GM19463 (cell line): ENCODE data around the gene TMEM151A.
"Not testable (repeated sequence)": the region's sequence is repeated elsewhere in the genome, so short reads cannot be mapped to it uniquely, and the experiment has no call there.

ENCODE experiments used
- ATAC-seq: cut with Tn5 transposase; IDR thresholded peaks from one replicate; pipeline ENCODE4 v1.9.1; 2021; ENCODE audit warnings: mild to moderate bottlenecking, moderate library complexity; ENCODE audit not compliant: unreplicated experiment

Gene TMEM151A

DNA sequence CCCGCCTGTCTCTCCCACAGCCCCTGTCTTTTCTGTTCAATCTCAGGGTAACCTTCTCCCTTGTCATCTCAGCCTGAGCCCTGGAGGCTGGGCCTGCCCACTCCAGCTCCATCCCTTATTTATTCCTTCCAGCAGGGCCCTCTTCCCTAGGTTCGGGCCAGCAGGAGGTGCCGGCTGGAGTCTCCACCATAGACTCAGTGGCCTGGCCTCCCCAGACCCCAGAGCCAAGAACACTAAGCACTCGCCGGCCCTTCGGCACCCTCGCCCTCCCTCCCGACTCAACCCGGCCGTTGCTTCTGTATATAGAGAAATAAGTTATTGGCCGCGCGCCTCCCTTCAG, 24.7 kb upstream of the TMEM151A start:
- ATAC-seq = no peak

DNA sequence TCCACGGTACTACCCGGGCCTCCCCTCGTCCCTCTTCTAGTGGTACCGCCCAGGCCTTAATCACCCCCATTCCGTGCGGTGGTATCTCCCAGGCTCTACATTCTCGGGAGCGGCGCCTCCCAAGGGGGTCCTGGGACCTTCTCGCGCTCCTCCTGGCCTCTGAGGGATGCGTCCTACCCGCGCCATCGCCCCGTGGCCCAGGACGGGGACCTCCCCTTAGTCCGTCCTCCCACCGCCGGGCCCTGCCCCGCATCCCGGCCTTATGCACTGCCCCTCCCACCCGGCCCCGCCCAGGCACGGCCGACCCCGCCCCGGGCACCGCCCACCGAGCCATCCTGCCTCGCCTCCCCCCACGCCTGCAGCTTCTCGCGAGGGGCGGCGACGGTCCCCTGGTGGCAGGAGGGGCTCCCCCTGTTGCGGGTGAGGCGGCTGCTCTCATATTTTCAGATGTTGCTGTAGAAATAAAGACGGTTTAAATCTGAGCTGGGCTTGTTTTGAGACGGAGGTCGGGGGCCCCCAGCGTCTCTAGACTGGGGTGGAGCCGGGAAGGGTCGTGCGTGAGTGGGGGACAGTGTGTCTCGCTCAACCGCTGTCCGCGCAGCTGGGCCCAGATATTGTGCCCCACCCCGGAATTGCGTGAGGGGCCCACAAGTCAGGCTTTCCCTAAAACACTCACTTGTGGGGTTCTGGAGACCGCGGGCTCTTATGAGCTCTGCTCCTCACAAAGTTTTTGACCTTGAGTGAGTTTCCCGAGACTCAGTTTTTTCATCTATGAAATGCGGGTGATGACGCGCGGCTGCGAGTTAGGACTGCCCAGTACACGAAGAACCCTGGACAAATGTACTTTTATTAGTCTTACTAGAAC, 24.1 kb upstream of the TMEM151A start:
- peak; percentile 53 for ATAC-seq

DNA sequence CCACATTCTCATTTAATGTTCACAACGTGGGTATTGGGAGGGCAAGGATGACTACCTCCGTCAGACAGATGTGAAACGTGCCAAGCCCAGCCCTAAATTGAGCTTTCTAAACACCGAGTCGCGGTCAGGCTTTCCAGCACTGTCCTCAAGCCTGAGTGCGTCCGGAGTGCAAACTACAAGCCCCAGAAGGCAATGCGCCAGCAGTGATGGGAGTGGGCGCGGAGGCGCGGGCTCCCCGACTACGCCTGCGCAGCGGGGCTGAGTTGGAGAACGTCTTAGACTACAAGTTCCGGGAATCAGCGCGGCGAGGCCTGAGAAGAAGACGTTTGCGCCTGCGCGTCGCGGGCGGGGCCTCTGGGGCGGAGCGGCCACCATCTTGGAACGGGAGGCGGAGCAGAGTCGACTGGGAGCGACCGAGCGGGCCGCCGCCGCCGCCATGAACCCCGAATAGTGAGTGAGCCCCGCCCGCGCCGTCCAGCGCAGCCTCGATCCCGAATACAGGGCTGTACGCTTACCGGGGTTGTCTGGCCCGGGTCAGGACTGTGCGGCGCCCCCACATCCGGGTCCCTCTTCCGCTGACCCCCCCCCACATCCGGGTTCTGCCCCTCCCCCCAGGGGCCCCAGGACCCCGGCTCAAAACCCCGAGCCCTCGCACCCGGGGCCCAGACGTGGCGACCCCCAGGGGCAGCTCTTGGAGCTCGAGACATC, 23.3 kb upstream of the TMEM151A start, which contains the start of gene RAB1B:
RAB1B (plus strand) TSS at position 396 of the 708 bp plus-strand sequence; CDS start at position 437, 41 bp downstream.
- peak; percentile 82 for ATAC-seq

DNA sequence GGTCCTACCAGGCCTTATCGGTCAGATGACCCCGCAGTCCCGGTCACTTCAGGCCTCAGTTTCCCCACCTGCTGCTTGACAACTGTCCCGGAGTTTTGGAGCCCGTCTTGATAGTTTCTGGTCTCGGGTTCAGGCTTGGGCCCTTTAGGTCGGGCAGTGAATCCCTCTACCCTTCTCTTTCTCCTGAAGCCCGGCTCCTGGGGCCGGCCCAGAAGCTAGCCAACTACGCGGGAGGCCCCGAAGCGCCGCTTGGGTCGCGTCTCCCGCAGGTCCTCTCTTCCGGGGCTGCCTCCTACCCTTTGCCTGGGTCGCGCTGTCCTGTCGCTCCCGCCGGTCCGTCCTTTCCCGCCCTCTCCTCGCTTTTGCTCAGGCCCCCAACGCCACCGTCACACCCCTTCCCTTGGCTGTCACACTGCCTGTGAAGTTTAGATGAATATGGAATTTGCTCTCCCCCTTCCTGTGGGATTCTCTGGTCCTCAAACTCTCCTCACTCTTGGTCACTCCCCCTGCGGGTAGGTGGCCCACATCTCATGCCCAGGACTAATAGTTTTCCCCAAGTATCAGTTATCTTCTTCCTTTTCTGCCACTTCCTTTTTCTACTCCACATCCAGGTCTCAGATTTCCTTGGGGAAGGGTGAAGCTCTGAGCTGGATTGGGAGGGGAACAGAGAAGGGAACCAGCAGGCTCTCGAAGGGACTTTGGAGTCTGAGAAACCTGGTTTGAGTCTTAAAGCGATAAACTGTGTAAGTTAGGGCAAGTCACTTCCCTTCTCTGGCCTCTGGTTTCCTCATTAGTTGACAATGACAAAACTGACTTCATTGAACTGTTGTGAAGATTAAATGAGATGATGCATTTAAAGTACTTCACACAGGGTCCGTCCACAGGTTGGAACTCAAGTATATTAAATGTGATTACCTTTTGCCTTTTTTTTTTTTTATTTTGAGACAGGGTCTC, 22.5 kb upstream of the TMEM151A start:
- no peak for ATAC-seq

DNA sequence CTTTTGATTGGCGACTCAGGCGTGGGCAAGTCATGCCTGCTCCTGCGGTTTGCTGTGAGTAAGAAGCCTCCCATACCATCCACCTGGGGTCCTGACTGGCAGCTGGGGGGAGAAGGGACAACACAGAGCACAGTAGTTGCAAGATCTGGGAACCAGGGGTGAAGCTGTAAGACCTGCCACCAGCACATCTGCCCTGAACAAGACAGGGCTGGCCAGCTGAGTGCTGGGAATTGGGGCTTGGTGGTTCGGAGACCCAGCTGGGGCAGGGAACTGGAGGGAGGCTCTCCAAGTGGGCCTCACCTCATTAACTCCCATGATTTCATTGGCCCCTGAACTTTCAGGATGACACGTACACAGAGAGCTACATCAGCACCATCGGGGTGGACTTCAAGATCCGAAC, 19.9 kb upstream of the TMEM151A start:
- no peak for ATAC-seq

DNA sequence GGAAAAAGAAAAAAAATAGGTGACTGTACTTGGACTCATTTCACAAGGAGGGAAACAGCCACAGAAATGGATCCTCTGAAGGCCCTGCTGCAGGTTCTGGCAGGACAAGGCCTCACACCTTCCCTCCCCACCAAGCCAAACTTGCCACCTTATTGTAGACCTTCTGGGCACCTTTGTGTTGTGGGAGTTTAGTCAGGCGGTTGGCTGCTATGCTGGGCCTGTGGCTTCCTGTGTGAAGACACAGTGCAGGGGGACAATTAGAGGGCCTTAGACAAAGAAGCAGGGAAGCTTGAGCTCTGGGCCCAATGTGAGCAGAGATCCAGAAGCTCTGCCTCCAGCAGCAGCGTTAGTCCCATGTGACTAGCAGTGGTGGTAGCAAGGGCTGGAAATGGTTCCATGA, 19.1 kb upstream of the TMEM151A start:
- ATAC-seq = no peak

DNA sequence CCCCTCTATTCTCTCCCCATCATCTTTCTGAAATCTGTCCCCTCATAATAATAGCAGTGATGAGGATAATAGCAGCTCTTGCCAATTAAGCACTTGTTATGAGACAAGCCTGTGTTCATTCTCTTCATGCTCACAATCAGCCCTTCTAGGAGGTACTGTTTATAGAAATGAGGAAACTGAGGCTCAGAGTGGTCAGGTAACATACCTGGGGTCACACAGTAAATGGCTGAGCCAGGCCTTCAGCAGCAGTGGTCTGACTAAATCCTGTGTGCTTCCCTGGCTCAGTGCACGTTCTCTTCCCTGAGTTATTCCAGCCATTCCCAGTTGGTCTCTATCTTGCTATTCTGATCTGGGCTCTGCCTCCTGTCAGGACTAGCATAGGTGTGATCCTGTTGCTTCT, 17.5 kb upstream of the TMEM151A start:
- ATAC-seq = no peak

DNA sequence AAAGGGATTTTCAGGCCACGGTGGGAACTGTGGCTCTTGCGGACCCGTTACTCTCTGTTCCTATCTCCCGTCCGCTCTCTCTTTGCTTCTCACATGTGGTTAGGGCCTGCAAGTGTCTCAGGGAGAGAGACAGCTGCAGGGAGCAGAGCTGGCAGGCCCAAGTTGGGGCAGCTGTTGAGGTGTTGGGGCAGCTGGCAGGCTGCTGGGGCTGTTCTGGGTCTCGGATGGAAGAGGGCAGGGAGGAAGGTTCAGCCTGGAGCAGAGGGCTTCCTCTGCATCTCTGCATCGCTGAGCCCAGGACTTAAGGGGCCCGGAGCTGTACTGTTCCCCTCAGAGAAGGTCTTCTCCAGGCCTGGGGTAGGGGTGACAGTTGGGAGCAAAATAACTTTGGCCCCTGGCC, 16.3 kb upstream of the TMEM151A start:
- ATAC-seq = no peak

DNA sequence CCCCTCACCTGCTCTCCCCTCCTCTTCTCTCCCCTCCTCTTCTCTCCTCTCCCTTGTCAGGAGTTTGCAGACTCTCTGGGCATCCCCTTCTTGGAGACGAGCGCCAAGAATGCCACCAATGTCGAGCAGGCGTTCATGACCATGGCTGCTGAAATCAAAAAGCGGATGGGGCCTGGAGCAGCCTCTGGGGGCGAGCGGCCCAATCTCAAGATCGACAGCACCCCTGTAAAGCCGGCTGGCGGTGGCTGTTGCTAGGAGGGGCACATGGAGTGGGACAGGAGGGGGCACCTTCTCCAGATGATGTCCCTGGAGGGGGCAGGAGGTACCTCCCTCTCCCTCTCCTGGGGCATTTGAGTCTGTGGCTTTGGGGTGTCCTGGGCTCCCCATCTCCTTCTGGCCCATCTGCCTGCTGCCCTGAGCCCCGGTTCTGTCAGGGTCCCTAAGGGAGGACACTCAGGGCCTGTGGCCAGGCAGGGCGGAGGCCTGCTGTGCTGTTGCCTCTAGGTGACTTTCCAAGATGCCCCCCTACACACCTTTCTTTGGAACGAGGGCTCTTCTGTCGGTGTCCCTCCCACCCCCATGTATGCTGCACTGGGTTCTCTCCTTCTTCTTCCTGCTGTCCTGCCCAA, 15.6 kb upstream of the TMEM151A start:
- no peak for ATAC-seq

DNA sequence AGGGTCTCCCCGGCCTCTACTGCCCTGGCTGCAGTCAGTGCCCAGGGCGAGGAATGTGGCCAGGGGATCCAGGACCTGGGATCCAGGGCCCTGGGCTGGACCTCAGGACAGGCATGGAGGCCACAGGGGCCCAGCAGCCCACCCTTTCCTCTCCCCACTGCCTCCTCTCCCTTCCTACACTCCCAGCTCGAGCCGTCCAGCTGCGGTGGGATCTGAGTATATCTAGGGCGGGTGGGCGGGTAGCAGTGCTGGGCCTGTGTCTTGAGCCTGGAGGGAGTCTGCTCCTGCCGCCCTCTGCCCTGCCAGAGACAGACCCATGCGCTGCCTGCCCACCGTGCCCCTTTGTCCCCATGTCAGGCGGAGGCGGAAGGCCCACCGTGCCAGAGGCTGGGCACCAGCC, 15.1 kb upstream of the TMEM151A start:
- ATAC-seq = not testable (repeated sequence)

DNA sequence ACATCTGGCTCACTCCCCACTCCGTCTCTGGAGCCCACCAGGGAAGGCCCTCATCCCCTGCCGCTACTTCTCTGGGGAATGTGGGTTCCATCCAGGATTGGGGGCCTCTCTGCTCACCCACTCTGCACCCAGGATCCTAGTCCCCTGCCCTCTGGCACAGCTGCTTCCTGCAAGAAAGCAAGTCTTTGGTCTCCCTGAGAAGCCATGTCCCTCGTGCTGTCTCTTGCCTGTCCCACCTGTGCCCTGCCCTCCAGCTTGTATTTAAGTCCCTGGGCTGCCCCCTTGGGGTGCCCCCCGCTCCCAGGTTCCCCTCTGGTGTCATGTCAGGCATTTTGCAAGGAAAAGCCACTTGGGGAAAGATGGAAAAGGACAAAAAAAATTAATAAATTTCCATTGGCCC, 14.6 kb upstream of the TMEM151A start:
- not testable (repeated sequence) for ATAC-seq

DNA sequence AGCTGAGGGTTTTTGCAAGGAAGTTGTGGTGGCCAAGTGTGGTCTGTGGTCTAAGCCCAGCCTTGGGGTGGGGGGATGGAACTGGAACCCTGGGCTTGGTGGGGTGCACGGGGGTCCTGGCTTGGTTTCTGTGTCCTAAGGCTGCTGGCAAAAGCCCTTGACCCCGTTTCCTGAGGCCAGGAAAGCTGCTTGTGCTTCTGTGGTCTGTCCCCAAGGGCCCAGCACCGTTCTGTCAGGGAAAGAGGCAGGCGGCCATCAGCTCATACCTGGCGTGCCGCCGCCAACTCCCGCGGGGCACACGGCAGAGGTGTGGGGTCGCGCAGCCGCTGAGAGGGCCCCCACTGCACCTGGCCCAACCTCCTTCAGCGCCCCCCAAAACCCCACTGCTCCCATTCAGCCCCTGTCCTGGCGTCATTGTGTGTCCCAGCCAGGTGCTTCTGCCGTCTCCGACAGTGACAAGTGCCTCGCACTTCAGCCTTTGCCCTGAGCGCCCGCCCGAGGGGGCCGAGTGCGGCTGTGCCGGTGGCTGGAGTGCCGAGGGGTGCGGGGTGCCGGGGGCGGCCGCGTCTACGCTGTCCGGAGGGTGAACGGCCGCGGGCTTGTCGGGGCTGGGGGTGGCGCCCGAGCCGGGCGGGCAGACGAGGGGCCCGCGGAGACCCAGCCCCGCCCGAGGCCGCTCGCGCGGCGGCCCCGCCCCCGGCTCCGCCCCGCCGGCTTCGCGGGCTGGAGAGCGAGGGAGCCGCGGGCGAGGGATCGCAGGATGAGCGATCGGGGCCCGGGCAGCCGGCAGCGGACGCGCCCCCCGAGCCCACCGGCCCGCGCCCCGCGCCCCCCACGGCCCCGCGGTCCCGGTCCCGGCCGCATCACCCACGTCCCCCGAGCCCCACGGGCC, 14.0 kb upstream of the TMEM151A start, which contains the start of gene CNIH2:
CNIH2 (plus strand) TSS at position 705 of the 892 bp plus-strand sequence. CDS start 282 bp downstream, outside the sequence.
- no peak for ATAC-seq

DNA sequence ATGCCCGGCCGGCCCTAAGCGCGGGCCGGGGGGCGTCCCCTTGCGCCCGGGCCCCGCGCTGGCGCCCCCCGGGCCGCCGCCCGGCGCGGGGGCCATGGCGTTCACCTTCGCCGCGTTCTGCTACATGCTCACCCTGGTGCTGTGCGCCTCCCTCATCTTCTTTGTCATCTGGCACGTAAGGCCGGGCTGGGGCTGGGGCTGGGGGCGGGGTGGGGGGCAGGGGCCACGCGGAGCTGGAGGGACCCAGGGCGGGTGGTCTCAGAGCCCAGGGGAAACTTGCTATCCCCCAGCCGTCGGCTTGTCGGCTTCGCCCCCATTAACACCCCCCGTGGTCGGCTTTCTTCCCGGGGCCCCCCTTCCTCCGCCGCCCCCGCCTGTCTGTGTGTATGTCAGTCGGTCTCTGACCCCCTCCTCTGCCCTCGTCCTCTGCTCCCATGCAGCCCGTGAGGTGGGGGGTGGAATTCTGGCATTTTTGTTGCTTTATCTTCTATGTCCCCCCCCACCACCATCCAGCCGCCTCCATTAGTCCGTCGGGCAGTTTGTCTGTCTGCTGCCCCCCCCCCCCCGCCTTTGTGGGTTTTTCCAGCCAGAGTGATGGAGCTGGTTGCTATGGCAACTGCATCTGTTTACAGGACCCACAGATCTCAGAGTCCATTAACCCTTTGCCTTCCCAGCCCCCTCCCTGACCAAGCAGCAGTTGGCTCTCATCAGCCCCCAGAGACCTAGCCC, 13.2 kb upstream of the TMEM151A start:
- no peak for ATAC-seq

DNA sequence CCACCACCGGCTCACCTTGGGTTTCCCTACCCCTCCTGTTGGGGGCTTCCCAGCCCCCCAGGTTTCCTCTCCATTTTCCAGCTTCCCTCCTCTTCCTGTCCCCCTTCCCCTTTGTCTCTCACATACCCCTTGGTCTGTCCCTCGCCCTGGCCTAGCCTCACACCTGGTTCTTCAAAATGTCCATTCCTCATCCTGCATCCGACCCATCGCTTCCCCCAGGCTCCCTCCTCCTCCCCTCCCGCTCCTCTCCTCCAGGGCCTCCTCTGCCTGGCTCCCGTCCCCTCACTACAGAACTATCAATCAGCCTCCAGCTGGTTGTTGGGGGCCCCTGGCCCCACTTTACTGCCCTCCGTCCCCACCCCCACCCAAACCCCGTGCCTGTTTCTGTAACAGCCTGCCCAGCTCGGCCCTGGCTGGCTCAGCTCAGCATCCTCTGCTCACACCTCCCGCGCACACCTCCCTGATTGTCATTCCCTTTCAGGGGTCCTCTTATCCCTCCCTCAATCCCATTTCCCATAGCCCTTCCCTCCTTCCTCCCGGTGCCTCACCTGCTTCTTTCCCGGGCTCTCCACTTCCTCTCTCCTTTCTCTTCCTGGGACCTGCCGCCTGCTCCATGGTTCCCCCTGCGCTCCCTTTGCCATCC, 12.5 kb upstream of the TMEM151A start:
- no peak for ATAC-seq

DNA sequence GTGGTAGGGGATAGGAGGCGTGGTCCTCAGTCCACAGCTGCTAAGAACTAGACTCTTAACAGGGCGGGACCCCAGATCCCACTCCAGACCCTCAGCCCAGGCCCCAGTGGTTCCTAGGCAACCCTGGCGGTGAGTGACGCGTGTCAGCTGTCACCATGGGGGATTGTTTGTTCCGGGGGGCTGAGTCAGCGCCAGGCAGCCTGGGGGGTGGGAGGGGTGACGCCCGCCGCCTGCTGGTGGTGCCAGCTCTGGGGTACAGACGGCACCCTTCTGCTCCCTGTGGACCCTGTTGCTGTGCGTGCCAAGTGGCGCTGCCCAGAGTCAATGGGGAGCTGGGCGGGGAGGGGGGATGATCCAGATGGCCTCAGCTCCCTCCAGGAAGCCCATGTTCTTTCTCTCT, 11.3 kb upstream of the TMEM151A start:
- ATAC-seq = no peak

DNA sequence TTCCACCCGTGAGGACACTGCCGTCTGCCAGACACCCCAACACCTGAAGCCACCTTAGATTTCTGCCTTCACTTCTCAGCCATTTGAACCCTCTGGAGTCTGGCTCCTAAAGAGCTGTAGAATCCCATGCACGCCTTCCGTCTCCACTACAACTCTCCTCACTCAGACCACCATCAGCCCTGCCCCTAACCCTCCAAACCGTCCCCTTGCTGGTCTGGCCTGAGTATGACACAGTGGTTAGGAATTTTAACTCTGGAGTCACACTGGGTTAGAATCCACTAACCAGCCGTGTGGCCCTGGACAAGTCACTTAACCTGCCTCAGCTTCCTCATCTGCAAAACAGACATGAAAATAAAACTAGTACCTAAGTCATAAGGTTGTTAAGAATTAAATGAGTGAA, 10.7 kb upstream of the TMEM151A start:
- ATAC-seq = no peak

DNA sequence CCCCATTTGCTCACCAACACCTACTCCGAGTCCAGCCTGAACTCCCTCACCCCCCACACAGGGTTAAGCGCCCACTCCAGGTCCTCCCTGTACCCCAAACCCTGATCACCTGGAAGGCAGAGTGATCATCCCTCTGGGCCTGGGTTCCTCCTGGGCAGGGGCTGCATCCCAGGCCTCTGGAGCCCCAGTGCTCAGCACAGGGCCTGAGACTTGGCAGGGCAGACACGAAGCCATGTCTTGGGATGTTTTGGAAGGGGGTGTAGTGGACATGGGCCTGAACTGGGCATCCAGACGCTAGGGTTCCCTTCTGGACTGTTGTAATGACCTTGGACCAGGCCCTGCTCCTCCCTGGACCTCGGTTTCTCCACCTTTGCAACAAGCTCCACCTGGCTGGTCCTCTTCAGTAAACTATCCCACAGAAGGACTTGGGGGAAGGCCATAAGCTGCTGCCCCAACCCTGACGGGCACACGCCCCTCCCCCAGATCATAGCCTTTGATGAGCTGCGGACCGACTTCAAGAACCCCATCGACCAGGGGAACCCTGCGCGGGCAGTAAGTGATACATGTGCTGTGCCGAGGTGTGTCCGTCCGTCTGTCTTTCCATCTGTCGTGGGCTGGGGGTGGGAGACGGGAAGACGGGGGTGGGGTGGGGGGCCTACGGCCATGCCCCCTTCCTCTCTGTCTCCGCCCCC, 9.8 kb upstream of the TMEM151A start:
- ATAC-seq = no peak
